Neuronal stem cell (in vitro differentiated cells): Measurements from ENCODE around the gene TYRO3.

Experiments used
- DNase-seq: peaks from one replicate; pipeline ENCODE4 v3.0.0-alpha.2; 2013; ENCODE audit warnings: low spot score
- H2AFZ ChIP-seq: one replicate; pipeline ENCODE4 v1.6.1; 2013; ENCODE audit warnings: mild to moderate bottlenecking, low read length, inconsistent platforms
- H2AK5ac ChIP-seq: 2 replicates; pipeline ENCODE4 v1.6.1; 2013; ENCODE audit warnings: low read depth, mild to moderate bottlenecking, inconsistent platforms, low read length, moderate library complexity, mixed read lengths
- H2BK120ac ChIP-seq: 2 replicates; pipeline ENCODE4 v1.6.1; 2013; ENCODE audit warnings: low read depth, mild to moderate bottlenecking, inconsistent platforms, low read length, moderate library complexity, mixed read lengths
- H2BK12ac ChIP-seq: one replicate; pipeline ENCODE4 v1.6.1; 2013; ENCODE audit warnings: low read length, inconsistent platforms
- H2BK15ac ChIP-seq: 2 replicates; pipeline ENCODE4 v1.6.1; 2013; ENCODE audit warnings: mild to moderate bottlenecking, low read length, inconsistent platforms, mixed read lengths
- H2BK5ac ChIP-seq: one replicate; pipeline ENCODE4 v1.6.1; 2013; ENCODE audit warnings: inconsistent platforms, mild to moderate bottlenecking, low read length, moderate library complexity
- H3K14ac ChIP-seq: one replicate; pipeline ENCODE4 v1.6.1; 2013; ENCODE audit warnings: low read length, inconsistent platforms
- H3K18ac ChIP-seq: 2 replicates; pipeline ENCODE4 v1.6.1; 2013; ENCODE audit warnings: low read length, inconsistent platforms
- H3K23ac ChIP-seq: 2 replicates; pipeline ENCODE4 v1.6.1; 2013; ENCODE audit warnings: low read depth, mild to moderate bottlenecking, mixed read lengths, low read length, inconsistent platforms; ENCODE audit not compliant: poor library complexity
- H3K27ac ChIP-seq: replicated peaks from 3 replicates; pipeline ENCODE4 v1.5.1; 2013; ENCODE audit warnings: low read length, inconsistent platforms
- H3K27me3 ChIP-seq, 3 experiments: 2 replicates each; pipeline ENCODE4 v1.6.1; 2013; ENCODE audit warnings: low read length in 3 of 3, mild to moderate bottlenecking in 2 of 3, inconsistent platforms in 1 of 3, low read depth in 1 of 3, mixed read lengths in 1 of 3, moderate library complexity in 1 of 3; ENCODE audit not compliant: control insufficient read depth in 3 of 3, insufficient read depth in 3 of 3
- H3K36me3 ChIP-seq, 2 donors: replicated peaks in 1 of 2; 2 replicates each; pipeline ENCODE4 v1.6.1; 2013; ENCODE audit warnings: low read length in 2 of 2; ENCODE audit not compliant: control insufficient read depth in 2 of 2, insufficient read depth in 2 of 2
- H3K4ac ChIP-seq: 2 replicates; pipeline ENCODE4 v1.6.1; 2013; ENCODE audit warnings: inconsistent platforms, mild to moderate bottlenecking, low read length, moderate library complexity
- H3K4me1 ChIP-seq, 2 donors: 1 replicate in 1 of 2; 2 replicates in 1 of 2; pipeline ENCODE4 v1.6.1; 2013; ENCODE audit warnings: low read length in 2 of 2, low read depth in 1 of 2; ENCODE audit not compliant: control insufficient read depth in 2 of 2, insufficient read depth in 1 of 2
- H3K4me2 ChIP-seq: one replicate; pipeline ENCODE4 v1.6.1; 2013; ENCODE audit warnings: mild to moderate bottlenecking, low read length, inconsistent platforms; ENCODE audit not compliant: insufficient read depth, poor library complexity, severe bottlenecking
- H3K4me3 ChIP-seq, 2 donors: 2 replicates each; pipeline ENCODE4 v1.5.1; 2013; ENCODE audit warnings: low read length in 2 of 2, mild to moderate bottlenecking in 2 of 2, inconsistent platforms in 1 of 2, moderate library complexity in 1 of 2
- H3K79me1 ChIP-seq: one replicate; pipeline ENCODE4 v1.6.1; 2013; ENCODE audit warnings: low read depth, mild to moderate bottlenecking, inconsistent platforms, low read length, moderate library complexity
- H3K9ac ChIP-seq: one replicate; pipeline ENCODE4 v1.6.1; 2013; ENCODE audit warnings: mild to moderate bottlenecking, low read depth, low read length, inconsistent platforms; ENCODE audit not compliant: poor library complexity
- H3K9me3 ChIP-seq, 2 donors: replicated peaks in 1 of 2; 2 replicates each; pipeline versions ENCODE3 to v1.6.1; 2013; ENCODE audit warnings: low read length in 2 of 2, mild to moderate bottlenecking in 2 of 2, inconsistent platforms in 1 of 2, low read depth in 1 of 2, mixed read lengths in 1 of 2, moderate library complexity in 1 of 2; ENCODE audit not compliant: control insufficient read depth in 2 of 2, insufficient read depth in 1 of 2
- H4K8ac ChIP-seq: one replicate; pipeline ENCODE4 v1.6.1; 2013; ENCODE audit warnings: low read depth, mild to moderate bottlenecking, inconsistent platforms, low read length, moderate library complexity
- H4K91ac ChIP-seq: one replicate; pipeline ENCODE4 v1.6.1; 2013; ENCODE audit warnings: low read length, low read depth, mild to moderate bottlenecking, inconsistent platforms; ENCODE audit not compliant: poor library complexity
- WGBS, 2 donors: extraction: QIAGEN DNeasy Blood & Tissue Kit; methylation state at CpG; one replicate each; pipeline ENCODE4 v1.1.7; 2013; ENCODE audit warnings: missing lambda C conversion rate in 2 of 2, mixed read lengths in 1 of 2; ENCODE audit not compliant: insufficient read length in 2 of 2, insufficient replicate concordance in 1 of 2; ENCODE audit errors: extremely low coverage in 2 of 2; 5-methylcytosine and 5-hydroxymethylcytosine counted together

The TYRO3 gene

DNA sequence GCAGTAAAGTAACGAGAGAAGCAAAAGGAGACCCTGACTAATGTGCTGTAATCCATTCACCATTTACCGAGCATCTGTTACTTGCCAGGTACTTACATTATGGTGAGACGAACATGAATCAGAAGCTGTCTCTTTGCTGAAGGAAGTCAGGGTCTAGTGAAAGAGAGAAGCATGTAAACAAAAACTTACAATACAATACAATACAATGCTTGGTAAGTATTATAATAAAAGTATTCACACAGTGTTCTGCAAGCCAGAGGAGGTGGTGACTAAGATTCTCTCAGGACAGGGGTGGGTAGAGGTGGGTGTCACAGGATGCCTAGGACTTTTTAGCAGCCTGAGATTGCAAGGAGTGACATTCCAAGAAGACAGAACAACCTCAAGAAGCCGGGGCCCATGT lies 51.0 kb downstream of the TYRO3 start:
- no peak overlapping the region for H4K8ac ChIP-seq
- no CpG with 5 or more reads among the region's 4 CpGs for WGBS, 2 donors
- H3K4me1 ChIP-seq: no peaks in the 10 kb centered on the region
- H3K4ac ChIP-seq: no peak overlapping the region
- no peaks in the 10 kb centered on the region for H3K9me3 ChIP-seq
- no peaks in the 10 kb centered on the region for H3K79me1 ChIP-seq
- no peak overlapping the region for H2AK5ac ChIP-seq
- H3K36me3 ChIP-seq: no peaks in the 10 kb centered on the region
- no peak overlapping the region for H3K23ac ChIP-seq
- H3K9ac ChIP-seq: no peak overlapping the region
- no peak overlapping the region for H2BK15ac ChIP-seq
- H3K27ac ChIP-seq: no peak overlapping the region
- no peak for DNase-seq
- H2BK12ac ChIP-seq: no peak overlapping the region
- no peak overlapping the region for H2BK5ac ChIP-seq
- H2BK120ac ChIP-seq: no peak overlapping the region
- H4K91ac ChIP-seq: no peak overlapping the region
- peak overlapping the region; percentile 25 for H2AFZ ChIP-seq
- no peak overlapping the region for H3K4me2 ChIP-seq
- H3K14ac ChIP-seq: no peak overlapping the region
- no peaks in the 10 kb centered on the region for H3K27me3 ChIP-seq
- H3K4me3 ChIP-seq: no peak overlapping the region
- no peak overlapping the region for H3K18ac ChIP-seq

DNA sequence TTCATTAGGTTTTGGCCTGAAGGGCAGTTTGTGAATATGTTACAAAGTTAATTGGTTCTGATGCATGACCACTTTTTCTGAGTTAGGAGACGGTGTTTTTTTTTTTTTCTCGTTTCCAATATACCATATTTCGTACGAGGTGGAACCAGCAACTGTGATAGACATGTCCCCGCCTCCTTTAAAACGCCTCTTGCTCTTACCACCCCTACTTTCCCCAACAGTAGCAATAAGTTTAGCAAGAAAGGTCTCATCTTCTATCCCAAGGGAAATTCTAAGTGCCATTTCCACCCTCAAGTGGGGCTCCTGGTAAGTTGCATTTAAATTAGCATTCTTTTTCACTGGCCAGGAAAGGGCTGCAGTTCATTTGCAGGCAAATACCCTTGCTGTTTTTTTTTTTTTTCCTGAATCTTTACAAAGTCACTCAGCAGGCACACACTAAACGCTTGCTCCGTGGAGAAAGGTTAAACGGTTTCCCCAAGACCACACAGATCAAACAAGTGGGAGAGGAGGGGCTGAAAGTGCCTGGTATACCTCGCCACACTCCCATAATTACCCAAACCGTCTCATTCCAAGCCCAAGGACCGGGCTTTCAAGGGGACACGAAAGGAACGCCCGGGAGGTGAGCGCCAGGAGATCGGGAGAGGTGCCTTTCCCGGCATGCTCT lies 61.7 kb downstream of the TYRO3 start:
- H3K9ac ChIP-seq: no peak overlapping the region
- WGBS, 2 donors: no CpG with 5 or more reads among the region's 18 CpGs

GRCh38 chr15:41621200-41622193 lies 62.5 kb downstream of the TYRO3 start:
- Histone ChIP-seq H2BK15ac (peak overlapping the region; percentile 89), H2BK5ac (no peak overlapping the region), H4K91ac (peak overlapping the region; percentile 53), H2BK120ac (peak overlapping the region; percentile 96), H4K8ac (peak overlapping the region; percentile 92), H3K14ac (peak overlapping the region; percentile 89), H3K27me3 (peaks cover 2 to 15% (median 4%) of the 10 kb centered on the region in 3 experiments), H3K18ac (peak overlapping the region; percentile 98), H3K9me3 (peaks cover 6 to 11% of the 10 kb centered on the region in 2 donors), H3K79me1 (no peaks in the 10 kb centered on the region), H3K4ac (peak overlapping the region; percentile 97), H2BK12ac (no peak overlapping the region), H3K9ac (peak overlapping the region; percentile 21), H3K23ac (peak overlapping the region; percentile 91), H3K4me3 (peak overlapping the region; percentile 57 to 74), H3K36me3 (no peaks in the 10 kb centered on the region), H2AFZ (peak overlapping the region; percentile 94), H3K4me1 (peaks cover 2 to 4% of the 10 kb centered on the region in 2 donors), H3K4me2 (peak overlapping the region; percentile 61), H2AK5ac (peak overlapping the region; percentile 81), H3K27ac (no peak overlapping the region)
- no CpG with 5 or more reads among the region's 104 CpGs for WGBS, 2 donors
- DNase-seq: peak; percentile 40

More for the DNA sequence above, 61.7 kb downstream of the TYRO3 start:
- H3K4me2 ChIP-seq: peak overlapping the region; percentile 61
- no peak overlapping the region for H4K8ac ChIP-seq
- H3K4me1 ChIP-seq: peaks cover 2 to 4% of the 10 kb centered on the region in 2 donors
- peaks cover 2 to 15% (median 4%) of the 10 kb centered on the region in 3 experiments for H3K27me3 ChIP-seq
- no peak overlapping the region for H2BK5ac ChIP-seq
- H4K91ac ChIP-seq: no peak overlapping the region
- DNase-seq: peak; percentile 17
- H3K23ac ChIP-seq: no peak overlapping the region
- peak overlapping the region; percentile 94 for H2AFZ ChIP-seq
- peak overlapping the region; percentile 98 for H3K18ac ChIP-seq
- H3K4ac ChIP-seq: no peak overlapping the region
- no peak overlapping the region for H2BK12ac ChIP-seq
- H3K79me1 ChIP-seq: no peaks in the 10 kb centered on the region
- H2BK15ac ChIP-seq: peak overlapping the region; percentile 89
- H2AK5ac ChIP-seq: peak overlapping the region; percentile 81
- no peak overlapping the region for H3K14ac ChIP-seq
- H3K4me3 ChIP-seq: peak overlapping the region; percentile 57 to 74
- H3K9me3 ChIP-seq: peaks cover 6 to 11% of the 10 kb centered on the region in 2 donors
- no peak overlapping the region for H2BK120ac ChIP-seq
- H3K36me3 ChIP-seq: no peaks in the 10 kb centered on the region
- H3K27ac ChIP-seq: no peak overlapping the region

DNA sequence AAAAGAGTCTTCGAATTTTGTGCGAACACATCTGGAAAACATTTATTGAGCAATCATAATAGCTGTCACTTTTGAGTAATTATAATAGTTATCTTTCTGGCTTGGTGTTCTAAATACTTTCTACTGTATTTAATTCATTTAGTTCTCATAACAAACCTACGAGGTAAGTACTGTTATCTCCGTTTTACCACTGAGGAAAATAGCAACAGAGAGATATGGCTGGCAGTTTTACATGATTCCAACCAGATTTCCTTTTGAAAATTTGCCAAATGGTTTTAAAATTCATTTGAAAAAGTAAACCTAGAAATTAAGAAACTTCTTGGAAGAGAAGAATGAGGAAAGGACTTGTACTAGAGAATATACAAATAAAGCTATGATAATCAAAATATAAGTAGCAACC lies 63.9 kb downstream of the TYRO3 start:
- H2BK5ac ChIP-seq: no peak overlapping the region
- H3K36me3 ChIP-seq: no peaks in the 10 kb centered on the region
- H3K4me2 ChIP-seq: no peak overlapping the region
- H2AK5ac ChIP-seq: no peak overlapping the region
- peaks cover 2 to 4% of the 10 kb centered on the region in 2 donors for H3K4me1 ChIP-seq
- H2BK120ac ChIP-seq: no peak overlapping the region
- no peak overlapping the region for H4K91ac ChIP-seq
- no peak overlapping the region for H4K8ac ChIP-seq
- H3K4ac ChIP-seq: no peak overlapping the region
- no peak overlapping the region for H3K9ac ChIP-seq
- no peak overlapping the region for H2BK15ac ChIP-seq
- no peak overlapping the region for H3K4me3 ChIP-seq
- H3K27ac ChIP-seq: no peak overlapping the region
- no peak overlapping the region for H2BK12ac ChIP-seq
- H3K27me3 ChIP-seq: peaks cover 2 to 15% (median 4%) of the 10 kb centered on the region in 3 experiments
- no peaks in the 10 kb centered on the region for H3K79me1 ChIP-seq
- H3K18ac ChIP-seq: no peak overlapping the region
- no peak overlapping the region for H3K23ac ChIP-seq
- no peak for DNase-seq
- H3K14ac ChIP-seq: no peak overlapping the region
- no peak overlapping the region for H2AFZ ChIP-seq
- WGBS, 2 donors: no CpG with 5 or more reads among the region's 4 CpGs
- H3K9me3 ChIP-seq: peaks cover 3 to 7% of the 10 kb centered on the region in 2 donors
